ENCODE data around the gene PRRX2. TPM values are rescaled to one million over a fixed set of nuclear protein-coding genes. Genes with fewer than 3 reads are reported as not detected.

The PRRX2 gene
- polyA plus RNA-seq, 1 donor (not counting 4 experiments of a cell fraction or from before 2014, with no cell fraction given) = not detected

- H3K36me3 ChIP-seq (ENCODE audit: control insufficient read depth in 2 of 2, extremely low read depth in 1 of 2, insufficient read depth in 2 of 2, low read length in 2 of 2) = no peaks in the 10 kb centered on the region
- TF ChIP-seq CTCF (optimal IDR thresholded peaks at IDR 0.05 in 1 of 3, IDR thresholded peaks at IDR 0.05 in 1 of 3, conservative IDR thresholded peaks at IDR 0.05 in 1 of 3; ENCODE audit: extremely low read depth in 1 of 3, insufficient read depth in 2 of 3, low read length in 3 of 3) (no peak), EZH2 (IDR thresholded peaks at IDR 0.05; ENCODE audit: low read length) (no peak)
- no peak for FAIRE-seq
- H3K4me3 ChIP-seq (ENCODE audit: control insufficient read depth in 2 of 3, extremely low read depth in 1 of 3, insufficient read depth in 2 of 3, low read depth in 1 of 3, low read length in 3 of 3) = no peak overlapping the region
- no peaks in the 10 kb centered on the region for H3K79me2 ChIP-seq (ENCODE audit: control insufficient read depth, insufficient read depth, low read length)
- DNase-seq (ENCODE audit: low read depth, low spot score) = no peak
- dilution Hi-C loops (cut with MboI; ENCODE audit: extremely low pct_ligation_motif_present, low sequenced_read_pairs) = no loop called here
- no peaks in the 10 kb centered on the region for H4K20me1 ChIP-seq (ENCODE audit: control insufficient read depth, extremely low read depth, insufficient read depth, low read length)
- H3K27ac ChIP-seq (ENCODE audit: control insufficient read depth, insufficient read depth, low read length) = no peak overlapping the region
- H3K4me2 ChIP-seq (ENCODE audit: control insufficient read depth, extremely low read depth, insufficient read depth, low read depth, low read length) = no peak overlapping the region
- H3K4me1 ChIP-seq (ENCODE audit: control insufficient read depth, extremely low read depth, insufficient read depth, low read length) = no peaks in the 10 kb centered on the region
- H2AFZ ChIP-seq (ENCODE audit: control insufficient read depth, low read length) = no peak overlapping the region
- H3K9ac ChIP-seq (ENCODE audit: control insufficient read depth, extremely low read depth, insufficient read depth, low read length) = no peak overlapping the region
- no peaks in the 10 kb centered on the region for H3K9me1 ChIP-seq (ENCODE audit: control insufficient read depth, extremely low read depth, insufficient read depth, low read length)
- peaks cover 29% of the 10 kb centered on the region for H3K27me3 ChIP-seq (ENCODE audit: control insufficient read depth, extremely low read depth, insufficient read depth, low read length)
- no peaks in the 10 kb centered on the region for H3K9me3 ChIP-seq (ENCODE audit: control insufficient read depth, low read depth, low read length)
Measured at GRCh38 chr9:129677456-129677855, 12.0 kb downstream of the PRRX2 start.

GRCh38 chr9:129678844-129679243 is 13.4 kb downstream of the PRRX2 start:
- H3K4me1 ChIP-seq (ENCODE audit: control insufficient read depth, extremely low read depth, insufficient read depth, low read length) = no peaks in the 10 kb centered on the region
- dilution Hi-C loops (cut with MboI; ENCODE audit: extremely low pct_ligation_motif_present, low sequenced_read_pairs) = no loop called here
- H3K9ac ChIP-seq (ENCODE audit: control insufficient read depth, extremely low read depth, insufficient read depth, low read length) = no peak overlapping the region
- H3K4me3 ChIP-seq (ENCODE audit: control insufficient read depth in 2 of 3, extremely low read depth in 1 of 3, insufficient read depth in 2 of 3, low read depth in 1 of 3, low read length in 3 of 3) = no peak overlapping the region
- H4K20me1 ChIP-seq (ENCODE audit: control insufficient read depth, extremely low read depth, insufficient read depth, low read length) = no peaks in the 10 kb centered on the region
- H3K9me3 ChIP-seq (ENCODE audit: control insufficient read depth, low read depth, low read length) = no peaks in the 10 kb centered on the region
- H3K36me3 ChIP-seq (ENCODE audit: control insufficient read depth in 2 of 2, extremely low read depth in 1 of 2, insufficient read depth in 2 of 2, low read length in 2 of 2) = no peaks in the 10 kb centered on the region
- peaks cover 29% of the 10 kb centered on the region for H3K27me3 ChIP-seq (ENCODE audit: control insufficient read depth, extremely low read depth, insufficient read depth, low read length)
- no peak for DNase-seq (ENCODE audit: low read depth, low spot score)
- no peak overlapping the region for H2AFZ ChIP-seq (ENCODE audit: control insufficient read depth, low read length)
- no peak overlapping the region for H3K4me2 ChIP-seq (ENCODE audit: control insufficient read depth, extremely low read depth, insufficient read depth, low read depth, low read length)
- H3K79me2 ChIP-seq (ENCODE audit: control insufficient read depth, insufficient read depth, low read length) = no peaks in the 10 kb centered on the region
- TF ChIP-seq EZH2 (IDR thresholded peaks at IDR 0.05; ENCODE audit: low read length) = no peak
- no peak for TF ChIP-seq CTCF (optimal IDR thresholded peaks at IDR 0.05 in 1 of 3, IDR thresholded peaks at IDR 0.05 in 1 of 3, conservative IDR thresholded peaks at IDR 0.05 in 1 of 3; ENCODE audit: extremely low read depth in 1 of 3, insufficient read depth in 2 of 3, low read length in 3 of 3)
- no peak overlapping the region for H3K27ac ChIP-seq (ENCODE audit: control insufficient read depth, insufficient read depth, low read length)
- H3K9me1 ChIP-seq (ENCODE audit: control insufficient read depth, extremely low read depth, insufficient read depth, low read length) = no peaks in the 10 kb centered on the region
- FAIRE-seq = no peak
